D721Med (cell line): Measurements from ENCODE around the gene PCDH7.

Experiments
- DNase-seq: peaks from one replicate; pipeline ENCODE4 v3.0.0; 2011; ENCODE audit warnings: low spot score; ENCODE audit not compliant: insufficient read length
- FAIRE-seq: peaks from 2 replicates; lab custom pipeline; 2011; peaks lifted over from hg19 to GRCh38; lab: Jason Lieb, UNC
- CTCF ChIP-seq: IDR thresholded peaks from 2 replicates; pipeline ENCODE4 v1.5.1; 2012; ENCODE audit warnings: mild to moderate bottlenecking, control low read depth; ENCODE audit not compliant: insufficient read depth; ENCODE audit errors: missing control alignments

Gene PCDH7

GRCh38 chr4:30722092-30722358, 1.9 kb downstream of the PCDH7 start:
- no peak for TF ChIP-seq CTCF
- DNase-seq (no peak), FAIRE-seq (no peak)

- FAIRE-seq = no peak
- no peak for TF ChIP-seq CTCF
- DNase-seq = no peak
Observed at GRCh38 chr4:30722359-30723200, 2.4 kb downstream of the PCDH7 start.

GRCh38 chr4:30723201-30723955, 3.2 kb downstream of the PCDH7 start:
- no peak for DNase-seq
- TF ChIP-seq CTCF = no peak
- no peak for FAIRE-seq

GRCh38 chr4:30724247-30724646, 4.1 kb downstream of the PCDH7 start:
- no peak for FAIRE-seq
- DNase-seq = no peak
- TF ChIP-seq CTCF = no peak

GRCh38 chr4:30725562-30725961, 5.4 kb downstream of the PCDH7 start:
- FAIRE-seq (no peak), DNase-seq (no peak)
- TF ChIP-seq CTCF = no peak

- no peak for TF ChIP-seq CTCF
- DNase-seq (no peak), FAIRE-seq (no peak)
Observed at GRCh38 chr4:30726090-30726675, 6.0 kb downstream of the PCDH7 start.
